Coronary artery (tissue), 2 donors: ENCODE data around the gene VANGL2.

ENCODE experiments used
- DNase-seq: peaks from one replicate; pipeline ENCODE4 v3.0.0-alpha.2; 2017; ENCODE audit warnings: low spot score
- H3K27ac ChIP-seq, 2 donors: fragments of 200-600 bp; sonication (generic); one replicate each; pipeline ENCODE4 v1.5.1; 2016 to 2019
- H3K4me3 ChIP-seq: fragments of 200-600 bp; sonication (generic); 2 replicates; pipeline ENCODE4 v1.5.1; 2016; ENCODE audit warnings: mild to moderate bottlenecking, moderate library complexity
- TF ChIP-seq, protein P1 (sequence below): fragments of 200-600 bp; sonication (generic); IDR thresholded peaks from one replicate; pipeline ENCODE4 v1.5.1; 2019; ENCODE audit warnings: antibody characterized with exemption

Gene VANGL2

DNA sequence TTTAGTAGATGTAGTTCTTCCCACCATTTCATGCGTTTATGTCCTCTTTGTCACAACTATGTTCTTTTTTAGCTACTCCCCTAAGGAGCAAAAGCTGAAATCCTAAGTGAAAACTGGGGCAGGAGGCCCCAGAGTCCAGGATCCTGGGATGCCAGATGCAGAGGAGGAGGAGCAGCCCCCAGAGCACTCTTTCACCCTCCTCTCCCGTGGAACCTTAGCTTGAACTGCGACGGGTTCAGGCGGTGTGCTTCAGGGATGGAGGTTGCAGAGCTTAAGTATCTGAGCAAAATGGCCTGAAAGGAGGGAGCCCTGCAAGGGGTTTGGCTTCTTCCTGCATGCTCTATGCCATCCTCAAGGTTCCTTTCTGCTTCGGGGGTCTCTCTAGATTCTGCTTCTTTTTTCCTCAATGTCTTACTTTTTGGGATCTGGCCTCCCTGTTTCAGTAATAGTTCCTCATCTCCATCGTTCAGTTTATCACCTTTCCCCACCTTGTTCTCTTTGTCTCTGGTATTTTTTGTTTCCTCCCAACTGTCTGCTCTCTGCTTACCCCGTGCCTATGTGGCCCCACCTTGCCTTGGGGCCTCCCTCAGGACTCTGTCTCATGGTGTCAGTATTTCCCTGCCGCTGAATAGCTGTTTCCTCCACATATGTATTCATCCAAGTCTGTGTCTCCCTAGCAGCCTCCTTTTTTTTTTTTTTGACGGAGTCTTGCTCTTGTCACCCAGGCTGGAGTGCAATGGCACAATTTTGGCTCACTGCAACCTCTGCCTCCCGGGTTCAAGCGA lies 36.2 kb upstream of the VANGL2 start:
- DNase-seq = no peak
- Histone ChIP-seq H3K4me3 (no peak overlapping the region), H3K27ac (no peak overlapping the region)
- TF ChIP-seq, protein P1, sequence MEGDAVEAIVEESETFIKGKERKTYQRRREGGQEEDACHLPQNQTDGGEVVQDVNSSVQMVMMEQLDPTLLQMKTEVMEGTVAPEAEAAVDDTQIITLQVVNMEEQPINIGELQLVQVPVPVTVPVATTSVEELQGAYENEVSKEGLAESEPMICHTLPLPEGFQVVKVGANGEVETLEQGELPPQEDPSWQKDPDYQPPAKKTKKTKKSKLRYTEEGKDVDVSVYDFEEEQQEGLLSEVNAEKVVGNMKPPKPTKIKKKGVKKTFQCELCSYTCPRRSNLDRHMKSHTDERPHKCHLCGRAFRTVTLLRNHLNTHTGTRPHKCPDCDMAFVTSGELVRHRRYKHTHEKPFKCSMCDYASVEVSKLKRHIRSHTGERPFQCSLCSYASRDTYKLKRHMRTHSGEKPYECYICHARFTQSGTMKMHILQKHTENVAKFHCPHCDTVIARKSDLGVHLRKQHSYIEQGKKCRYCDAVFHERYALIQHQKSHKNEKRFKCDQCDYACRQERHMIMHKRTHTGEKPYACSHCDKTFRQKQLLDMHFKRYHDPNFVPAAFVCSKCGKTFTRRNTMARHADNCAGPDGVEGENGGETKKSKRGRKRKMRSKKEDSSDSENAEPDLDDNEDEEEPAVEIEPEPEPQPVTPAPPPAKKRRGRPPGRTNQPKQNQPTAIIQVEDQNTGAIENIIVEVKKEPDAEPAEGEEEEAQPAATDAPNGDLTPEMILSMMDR = no peak

DNA sequence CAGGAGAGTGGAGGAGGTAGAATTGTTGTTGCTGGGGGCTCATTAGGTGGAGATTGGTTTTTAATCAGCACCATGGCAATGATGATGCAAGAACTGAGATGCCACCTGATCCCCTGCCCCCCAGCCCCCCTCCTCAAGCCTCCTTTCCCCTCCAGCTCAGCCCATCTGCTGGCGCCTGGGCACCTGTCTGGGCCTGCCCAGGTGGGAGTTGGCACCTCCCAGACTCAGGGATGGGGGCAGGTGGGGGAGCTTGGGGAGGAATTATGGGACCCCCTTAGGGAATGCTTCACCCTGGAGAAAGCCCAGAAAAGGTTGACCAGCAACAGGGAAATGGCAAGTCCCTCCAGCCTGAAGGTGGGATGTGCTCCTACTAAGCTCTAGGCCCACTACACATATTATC lies 35.0 kb upstream of the VANGL2 start:
- DNase-seq = no peak
- Histone ChIP-seq H3K27ac (no peak overlapping the region), H3K4me3 (no peak overlapping the region)
- TF ChIP-seq, protein P1 = no peak

- Histone ChIP-seq H3K27ac (no peak within 1 kb of the TSS), H3K4me3 (no peak within 1 kb of the TSS)
- DNase-seq = no peak
- TF ChIP-seq, protein P1 = no peak
Observed at GRCh38 chr1:160366731-160367515, 33.4 kb upstream of the VANGL2 start, which contains the start of gene NHLH1. NHLH1 (plus strand) TSS chr1:160367071; CDS start chr1:160370732, 3,661 bp downstream.

GRCh38 chr1:160367516-160367900 lies 32.9 kb upstream of the VANGL2 start:
- H3K27ac ChIP-seq = no peak overlapping the region
- DNase-seq = no peak
- H3K4me3 ChIP-seq = no peak overlapping the region
- TF ChIP-seq, protein P1 = no peak

DNA sequence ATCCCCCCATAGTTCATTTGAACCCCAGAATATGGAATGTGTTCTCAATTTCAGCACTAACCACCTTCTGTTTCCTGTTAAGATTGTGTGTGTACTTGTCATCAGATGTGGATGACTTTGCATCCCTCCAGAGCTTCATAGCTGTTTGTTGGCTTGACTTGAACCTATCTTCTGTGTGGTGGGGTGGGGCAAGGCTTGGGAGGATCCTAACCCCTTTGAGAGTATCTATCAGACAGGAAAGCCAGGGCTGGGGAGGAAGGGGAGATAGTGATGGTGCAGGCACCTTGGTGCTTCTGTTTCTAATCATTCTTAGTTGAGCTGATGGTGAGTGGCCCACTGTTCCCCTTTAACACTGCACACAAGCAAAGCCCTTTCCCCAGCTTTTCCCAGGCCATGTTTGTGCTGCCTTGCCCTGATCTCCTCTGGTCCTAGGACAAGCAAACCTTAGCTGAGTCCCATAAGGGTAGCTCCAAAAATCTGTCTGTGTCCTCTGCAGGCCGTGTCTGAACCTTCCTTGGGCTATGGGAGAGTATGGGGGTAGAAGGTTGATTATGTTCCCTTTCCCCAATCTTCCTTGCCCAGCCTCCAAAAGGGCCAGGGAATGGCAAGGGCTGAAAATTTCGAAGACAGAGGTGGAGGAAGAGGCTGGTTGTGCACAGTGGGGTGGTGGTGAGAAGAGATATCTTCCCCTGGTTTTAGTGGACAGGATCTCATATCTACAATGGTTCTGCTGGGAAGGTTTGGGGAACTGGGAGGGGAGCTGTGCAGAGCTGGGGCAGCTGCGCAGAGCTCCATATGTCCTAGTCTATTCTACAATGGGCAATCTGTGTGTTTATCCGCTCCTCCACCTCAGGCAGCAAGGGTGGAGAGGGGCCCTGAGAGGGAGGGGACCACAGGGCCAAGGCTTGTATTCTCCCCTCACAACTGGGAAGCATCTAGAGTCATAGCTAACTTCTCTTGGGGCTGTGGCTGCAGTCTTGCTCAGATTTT lies 32.1 kb upstream of the VANGL2 start:
- no peak overlapping the region for H3K27ac ChIP-seq
- H3K4me3 ChIP-seq = no peak overlapping the region
- DNase-seq = no peak
- TF ChIP-seq, protein P1 = no peak

GRCh38 chr1:160369087-160369486 lies 31.3 kb upstream of the VANGL2 start:
- TF ChIP-seq, protein P1 = no peak
- no peak overlapping the region for H3K4me3 ChIP-seq
- no peak overlapping the region for H3K27ac ChIP-seq
- no peak for DNase-seq
